ENCODE results near the gene EXOC6B. TPM values are rescaled to one million over a fixed set of nuclear protein-coding genes. Genes with fewer than 3 reads are reported as not detected.
A peak's percentile ranks its signal among the peaks of the same experiment; 100 is the strongest.

Gene EXOC6B
- total and polyA plus RNA-seq, 10 of the 15 experiments (the other 5 are each of a cell fraction or from before 2014, with no cell fraction given), result 0.23 to 2.2 (median 1.2) TPM

GRCh38 chr2:72765997-72766609 lies 59.7 kb downstream of the EXOC6B start:
- H3K4me2 ChIP-seq (ENCODE audit: control insufficient read depth, insufficient read depth), result no peak overlapping the region
- no peaks in the 10 kb centered on the region for H3K27me3 ChIP-seq (replicated peaks in 1 of 2; ENCODE audit: control insufficient read depth in 2 of 2, insufficient read depth in 2 of 2, low read length in 1 of 2)
- no peak overlapping the region for H3K4me3 ChIP-seq
- no peak overlapping the region for H3K27ac ChIP-seq (ENCODE audit: control insufficient read depth, insufficient read depth)
- no peak for ATAC-seq
- in situ Hi-C loops (cut with MboI) (no loop called here), intact Hi-C loops (cut with micrococcal nuclease; ENCODE audit: unreplicated experiment) (no loop called here)
- H3K36me3 ChIP-seq (ENCODE audit: control insufficient read depth in 2 of 2, insufficient read depth in 2 of 2, low read length in 1 of 2), result no peaks in the 10 kb centered on the region
- ChIA-PET RAD21 (ENCODE audit: unreplicated experiment) (no interaction called here), CTCF (interaction anchor here (0.8 to 3.2 kb wide), 4 partner anchors 92 to 99 kb away, joined by 3 to 11 read pairs (median 5); no protein-coding TSS in a partner anchor), SMC1A (ENCODE audit: uncharacterized antibody, unreplicated experiment) (no interaction called here), POLR2A (no interaction called here)
- WGBS (ENCODE audit: insufficient coverage, insufficient replicate concordance, low lambda C conversion rate, missing lambda C conversion rate), result 47% methylated on average over 2 of the region's 2 CpGs
- no peaks in the 10 kb centered on the region for H3K4me1 ChIP-seq (ENCODE audit: control insufficient read depth, insufficient read depth, low read length)
- H3K79me2 ChIP-seq (ENCODE audit: control insufficient read depth, insufficient read depth, low read length), result no peaks in the 10 kb centered on the region
- TF ChIP-seq PRDM15 (CRISPR knock-in tag; IDR thresholded peaks at IDR 0.05), result no peak
- DNase-seq (ENCODE audit: low read depth, low spot score), result no peak
- no peaks in the 10 kb centered on the region for H4K20me1 ChIP-seq (ENCODE audit: control insufficient read depth, insufficient read depth)
- no peaks in the 10 kb centered on the region; the same call in 2 of the 3 replicates for H3K9me3 ChIP-seq (replicated peaks; ENCODE audit: control insufficient read depth, insufficient read depth, low read length)
- no peak for FAIRE-seq
- BruUV-seq (replicated peaks), result no TSS peak
- H3K9ac ChIP-seq (ENCODE audit: control insufficient read depth, insufficient read depth, low read length), result no peak overlapping the region
- no peak overlapping the region for H2AFZ ChIP-seq (ENCODE audit: control insufficient read depth, low read depth, low read length)

- ChIA-PET CTCF (no interaction called here), SMC1A (ENCODE audit: uncharacterized antibody, unreplicated experiment) (no interaction called here), POLR2A (no interaction called here), RAD21 (ENCODE audit: unreplicated experiment) (no interaction called here)
- H3K4me2 ChIP-seq (ENCODE audit: control insufficient read depth, insufficient read depth), result no peak overlapping the region
- H3K79me2 ChIP-seq (ENCODE audit: control insufficient read depth, insufficient read depth, low read length), result no peaks in the 10 kb centered on the region
- in situ Hi-C loops (cut with MboI), result no loop called here
- H3K27me3 ChIP-seq (replicated peaks in 1 of 2; ENCODE audit: control insufficient read depth in 2 of 2, insufficient read depth in 2 of 2, low read length in 1 of 2), result no peaks in the 10 kb centered on the region
- no peak overlapping the region for H3K9ac ChIP-seq (ENCODE audit: control insufficient read depth, insufficient read depth, low read length)
- H3K9me3 ChIP-seq (replicated peaks; ENCODE audit: control insufficient read depth, insufficient read depth, low read length), result no peaks in the 10 kb centered on the region; the same call in 2 of the 3 replicates
- DNase-seq (ENCODE audit: low read depth, low spot score) (no peak), ATAC-seq (no peak), FAIRE-seq (no peak)
- no peaks in the 10 kb centered on the region for H4K20me1 ChIP-seq (ENCODE audit: control insufficient read depth, insufficient read depth)
- no TSS peak for BruUV-seq (replicated peaks)
- no peaks in the 10 kb centered on the region for H3K36me3 ChIP-seq (ENCODE audit: control insufficient read depth in 2 of 2, insufficient read depth in 2 of 2, low read length in 1 of 2)
- TF ChIP-seq TCF3 (IDR thresholded peaks at IDR 0.05; ENCODE audit: borderline replicate concordance, insufficient read depth, low read depth, low read length) (no peak), CBX5 (IDR thresholded peaks at IDR 0.05; ENCODE audit: low read depth) (0 out of 2 replicates have a peak, but pooled peaks have one; percentile 55)
- intact Hi-C loops (cut with micrococcal nuclease; ENCODE audit: unreplicated experiment), result no loop called here
- no peak overlapping the region for H2AFZ ChIP-seq (ENCODE audit: control insufficient read depth, low read depth, low read length)
- WGBS (ENCODE audit: insufficient coverage, insufficient replicate concordance, low lambda C conversion rate, missing lambda C conversion rate), result 97% methylated on average over 2 of the region's 2 CpGs
- no peak overlapping the region for H3K4me3 ChIP-seq
- no peaks in the 10 kb centered on the region for H3K4me1 ChIP-seq (ENCODE audit: control insufficient read depth, insufficient read depth, low read length)
- H3K27ac ChIP-seq (ENCODE audit: control insufficient read depth, insufficient read depth), result no peak overlapping the region
Observed at GRCh38 chr2:72762276-72762675, 63.6 kb downstream of the EXOC6B start.

All from GM12878 (cell line).